M059J (cell line): ENCODE results near the gene KCNJ14. TPM values are rescaled to one million over a fixed set of nuclear protein-coding genes. Genes with fewer than 3 reads are reported as not detected.

Experiments
- DNase-seq: peaks from one replicate; pipeline ENCODE4 v3.0.0-alpha.2; 2012; ENCODE audit warnings: low read depth
- total RNA-seq: library from RNA; depleted of rRNA; stranded (reverse); fragments of >200 nt; shearing (Covaris generic); gene quantifications from 2 replicates; pipeline ENCODE4 v1.2.3, GENCODE V29; 2014; rRNA removed

Gene KCNJ14
- 0.02 and 0.47 TPM in 2 replicates for total RNA-seq

GRCh38 chr19:48455171-48455907 is at the start of gene KCNJ14:
TSS of gene KCNJ14 (plus strand) at chr19:48455574. CDS start at chr19:48461725, 6,151 bp downstream.
- no peak for DNase-seq

GRCh38 chr19:48405850-48406249 is 49.5 kb upstream of the KCNJ14 start:
- DNase-seq = peak; percentile 27

GRCh38 chr19:48413879-48414587 is 41.3 kb upstream of the KCNJ14 start:
- DNase-seq = peak; percentile 51

- peak; percentile 48 for DNase-seq
These were observed 40.0 kb upstream of the KCNJ14 start for GRCh38 chr19:48415395-48415794.

- no peak for DNase-seq
These were observed 39.6 kb upstream of the KCNJ14 start for GRCh38 chr19:48415806-48416221.

- no peak for DNase-seq
These were observed 38.0 kb upstream of the KCNJ14 start for GRCh38 chr19:48417421-48417820.

GRCh38 chr19:48418317-48419064 is 36.9 kb upstream of the KCNJ14 start:
- DNase-seq = peak; percentile 87

GRCh38 chr19:48419158-48419920 is 36.0 kb upstream of the KCNJ14 start:
- DNase-seq = peak; percentile 59

GRCh38 chr19:48421548-48421947 is 33.8 kb upstream of the KCNJ14 start:
- DNase-seq = no peak

GRCh38 chr19:48424694-48425219 is 30.6 kb upstream of the KCNJ14 start:
- DNase-seq = peak; percentile 79

- no peak for DNase-seq
These were observed 26.7 kb upstream of the KCNJ14 start for GRCh38 chr19:48428670-48429069.

- no peak for DNase-seq
These were observed 22.0 kb upstream of the KCNJ14 start for GRCh38 chr19:48433337-48433736.

GRCh38 chr19:48436586-48436985 is 18.8 kb upstream of the KCNJ14 start:
- no peak for DNase-seq

- DNase-seq = no peak
These were observed 13.9 kb upstream of the KCNJ14 start for GRCh38 chr19:48441360-48442050.

- DNase-seq = no peak
These were observed 13.0 kb upstream of the KCNJ14 start for GRCh38 chr19:48442116-48443035.

- no peak for DNase-seq
These were observed 12.1 kb upstream of the KCNJ14 start for GRCh38 chr19:48443256-48443655.

GRCh38 chr19:48443731-48444128 is 11.6 kb upstream of the KCNJ14 start:
- DNase-seq = no peak

- no peak for DNase-seq
These were observed 11.0 kb upstream of the KCNJ14 start for GRCh38 chr19:48444129-48444935.

- DNase-seq = peak; percentile 14
These were observed 10.5 kb upstream of the KCNJ14 start for GRCh38 chr19:48444936-48445200.
